ENCODE results near the gene TARBP1.
"Not testable (repeated sequence)": the region's sequence is repeated elsewhere in the genome, so short reads cannot be mapped to it uniquely, and the experiment has no call there.

The TARBP1 gene

DNA sequence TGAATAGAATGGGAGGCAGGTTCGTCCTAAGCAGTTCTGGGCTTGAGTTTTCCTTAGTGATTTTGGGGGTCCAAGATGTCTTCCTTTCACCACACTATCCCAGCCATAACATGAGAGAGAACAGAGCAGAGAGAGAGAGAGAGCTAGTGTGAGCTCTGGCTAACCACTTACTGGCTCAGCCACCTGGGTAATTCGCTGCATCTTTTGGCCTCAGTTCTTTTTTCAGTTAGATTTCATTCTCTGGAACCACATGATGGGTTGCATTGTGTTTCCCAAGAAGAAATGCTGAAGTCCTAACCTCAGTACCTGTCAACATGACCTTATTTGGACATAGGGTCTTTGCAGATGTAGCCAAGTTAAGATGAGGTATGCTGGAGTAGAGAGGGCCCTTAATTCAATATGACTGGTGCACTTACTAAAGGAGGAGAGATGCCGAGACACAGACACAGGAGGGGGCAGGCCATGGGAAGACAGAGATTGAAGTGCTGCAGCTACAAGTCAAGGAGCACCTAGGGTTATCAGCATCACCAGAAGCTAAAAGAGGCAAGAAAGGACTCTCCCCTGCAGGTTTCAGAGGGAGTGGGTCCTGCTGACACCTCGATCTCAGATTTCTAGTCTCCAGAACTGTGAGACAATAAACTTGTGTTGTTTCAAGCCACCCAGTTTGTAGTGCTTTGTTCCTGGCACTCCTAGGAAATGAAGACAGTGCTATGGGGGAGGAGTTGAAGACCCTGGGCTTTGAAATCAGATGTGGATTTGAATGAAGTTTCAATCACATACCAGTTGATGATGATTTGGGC is 26.2 kb upstream of the TARBP1 start:
- H3K4me3 ChIP-seq (ENCODE audit: low read depth, low read length) = no peak overlapping the region

DNA sequence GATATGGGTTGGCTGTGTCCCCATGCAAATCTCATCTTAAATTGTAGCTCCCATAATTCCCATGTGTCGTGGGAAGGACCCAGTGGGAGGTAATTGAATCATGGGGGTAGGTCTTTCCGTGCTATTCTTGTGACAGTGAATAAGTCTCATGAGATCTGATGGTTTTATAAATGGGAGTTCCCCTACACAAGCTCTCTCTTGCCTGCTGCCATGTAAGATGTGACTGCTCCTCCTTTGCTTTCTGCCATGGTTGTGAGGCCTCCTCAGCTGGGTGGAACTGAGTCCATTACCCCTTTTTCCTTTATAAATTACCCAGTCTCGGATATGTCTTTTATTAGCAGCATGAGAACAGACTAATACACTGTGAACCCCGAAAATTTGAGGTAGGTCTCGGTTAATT is 25.3 kb upstream of the TARBP1 start:
- H3K4me3 ChIP-seq (ENCODE audit: low read depth, low read length) = not testable (repeated sequence)

DNA sequence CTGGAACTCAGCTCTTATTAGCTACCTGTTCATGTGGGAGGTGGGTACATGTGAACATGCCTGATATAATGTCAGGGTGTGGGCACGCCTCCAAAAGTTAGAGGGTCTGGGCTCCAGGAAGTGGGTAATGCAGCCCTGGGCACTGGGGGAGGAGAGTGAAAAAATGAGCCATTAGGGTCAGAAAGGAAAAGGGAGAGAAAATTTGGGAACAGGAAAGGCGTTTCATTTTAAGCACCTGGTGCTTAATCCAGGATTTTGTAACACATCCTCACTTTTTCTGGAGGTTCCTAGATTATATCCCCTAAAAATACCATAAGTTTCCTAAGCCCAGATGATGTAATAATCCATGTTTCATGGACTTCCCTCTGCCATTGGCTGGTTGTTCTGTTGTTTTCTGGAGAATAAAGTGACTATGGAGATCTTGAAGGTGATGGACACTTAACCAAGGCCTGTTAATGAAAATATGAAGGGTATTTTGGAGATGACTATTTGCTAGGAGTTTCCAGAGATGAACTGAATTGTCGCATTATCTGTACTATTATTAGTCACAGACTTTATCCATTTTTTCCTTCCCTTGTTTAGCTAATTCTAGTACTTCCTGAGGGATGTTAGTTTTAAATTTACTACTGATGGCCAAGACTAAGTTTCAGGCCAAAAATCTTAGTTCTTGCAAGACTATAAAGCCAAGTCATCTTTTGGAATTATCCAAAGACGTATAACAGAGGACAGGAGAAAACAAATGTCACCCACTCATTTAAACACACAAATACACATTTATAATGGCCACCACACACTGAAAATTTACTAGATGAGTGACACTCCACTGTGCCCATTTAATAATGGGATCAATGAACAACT is 24.4 kb upstream of the TARBP1 start:
- no peak overlapping the region for H3K4me3 ChIP-seq (ENCODE audit: low read depth, low read length)

DNA sequence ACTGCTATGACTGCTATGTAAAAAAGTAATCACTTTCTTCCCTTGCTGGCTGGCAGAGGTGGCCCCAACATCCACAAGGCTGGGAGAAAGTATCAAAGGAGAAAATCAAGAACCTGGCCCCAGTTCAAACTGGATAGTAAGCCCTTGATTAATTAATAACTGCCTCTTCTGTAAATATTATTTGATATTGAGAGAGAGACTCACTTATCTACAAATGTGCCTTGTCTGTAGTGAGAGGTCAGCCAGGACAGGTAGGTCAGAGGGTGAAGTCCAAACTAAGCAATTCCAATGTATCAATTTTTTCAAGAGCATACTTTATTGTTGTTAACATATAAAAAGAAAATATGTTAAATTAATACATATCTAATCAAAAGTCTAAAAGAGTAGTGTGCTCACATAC is 23.8 kb upstream of the TARBP1 start:
- no peak overlapping the region for H3K4me3 ChIP-seq (ENCODE audit: low read depth, low read length)

DNA sequence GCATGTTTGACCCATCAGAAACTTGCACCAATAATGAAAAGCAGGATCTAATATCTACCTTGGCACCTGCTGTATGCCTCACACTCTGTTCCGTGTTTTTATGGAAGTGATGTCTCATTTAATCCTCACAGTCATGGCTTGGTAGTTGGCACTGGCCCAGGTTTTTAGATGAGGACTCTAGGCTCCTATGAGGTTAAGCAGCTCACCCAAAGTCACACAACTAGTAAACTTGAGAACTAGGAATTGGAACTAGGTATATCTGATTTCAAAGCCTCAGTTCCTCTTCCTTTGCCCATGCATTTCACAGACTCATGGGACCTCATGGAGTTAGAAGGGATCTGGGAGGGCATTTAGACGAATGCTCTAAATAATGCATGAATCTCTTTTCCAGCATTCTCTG is 21.3 kb upstream of the TARBP1 start:
- no peak overlapping the region for H3K4me3 ChIP-seq (ENCODE audit: low read depth, low read length)

DNA sequence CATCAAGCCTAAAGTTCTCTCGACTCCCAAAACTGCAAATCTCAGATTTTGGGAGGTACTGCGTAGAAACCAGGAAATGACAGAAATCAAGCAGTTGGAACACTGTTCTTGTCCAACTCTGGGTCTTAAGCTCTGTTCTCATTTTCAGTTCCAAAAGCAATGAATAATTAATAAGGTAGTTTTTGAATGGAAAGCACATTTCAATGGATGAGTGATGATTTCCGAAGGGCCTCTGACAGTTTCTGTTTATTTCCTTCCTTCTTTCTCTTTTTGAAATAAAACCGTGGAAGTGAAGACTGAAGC is 20.9 kb upstream of the TARBP1 start:
- no peak overlapping the region for H3K4me3 ChIP-seq (ENCODE audit: low read depth, low read length)

DNA sequence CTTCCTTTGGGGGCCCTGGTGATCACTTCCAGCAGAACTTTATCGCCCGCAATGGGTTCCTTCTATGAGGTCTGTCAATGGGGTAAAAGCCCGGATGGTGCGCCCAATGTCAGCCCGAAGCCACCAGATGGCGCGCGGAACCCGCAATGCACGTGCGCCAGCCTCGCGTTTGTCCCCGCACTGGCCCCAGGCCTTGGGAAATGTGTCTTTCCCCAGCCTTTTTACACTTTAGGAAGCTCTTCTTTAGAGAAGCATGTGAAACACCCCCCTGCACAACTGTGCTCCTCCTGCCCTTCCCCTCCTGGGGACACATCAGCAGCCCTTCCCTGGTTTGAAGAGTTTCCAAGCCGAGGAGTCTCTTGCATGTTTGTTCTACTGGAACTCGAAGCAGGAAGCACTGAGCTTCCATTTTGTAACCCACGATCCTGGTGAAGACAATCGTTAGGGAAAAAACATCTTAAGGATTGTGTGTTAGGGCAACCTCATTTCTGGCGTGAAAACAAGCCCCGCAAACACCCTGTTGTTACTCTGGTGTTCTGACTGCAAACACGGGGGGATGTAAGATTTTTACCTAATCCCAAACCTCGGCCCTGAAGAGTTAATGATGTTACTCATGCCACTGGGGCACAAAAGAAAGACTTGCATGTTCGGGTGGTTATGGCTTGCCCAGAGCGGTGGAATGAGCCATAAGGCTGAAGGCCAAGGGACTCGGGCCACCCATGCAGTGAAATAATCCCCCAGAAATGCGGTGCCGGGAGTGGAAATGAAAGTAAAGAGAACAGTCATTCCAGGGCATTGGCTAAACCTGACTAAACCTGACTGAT is 20.4 kb upstream of the TARBP1 start:
- H3K4me3 ChIP-seq (ENCODE audit: low read depth, low read length) = no peak overlapping the region

DNA sequence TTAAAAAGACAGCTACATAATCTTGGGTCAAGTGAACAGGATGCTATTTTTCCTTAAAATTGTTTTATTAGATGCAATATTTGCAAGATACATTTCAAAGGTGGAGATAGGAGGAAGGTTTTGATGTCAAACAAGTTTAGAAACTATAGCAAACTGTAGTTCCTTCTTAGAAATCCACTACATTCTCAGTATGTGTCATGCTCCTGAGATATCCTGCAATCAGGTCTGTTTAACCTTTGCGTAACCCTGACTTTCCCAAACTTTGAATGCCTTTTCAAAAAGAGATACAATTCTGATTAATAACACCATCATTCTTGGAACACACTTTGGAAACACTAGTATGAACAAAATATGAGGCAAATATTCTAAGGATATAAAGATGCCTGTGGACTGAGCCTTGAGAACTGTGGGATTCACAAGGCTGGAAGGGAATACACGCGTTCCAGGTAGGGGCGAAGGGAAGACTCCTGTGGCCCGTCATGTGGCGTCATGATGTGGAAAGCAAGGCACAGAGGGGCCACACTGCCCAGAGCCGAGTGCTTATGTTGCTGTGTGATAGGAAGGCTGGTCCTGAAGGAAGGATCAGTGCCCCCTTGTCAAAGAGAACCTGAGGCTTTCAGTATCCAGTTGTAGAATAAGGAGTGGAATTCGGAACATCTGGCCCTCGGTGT is 19.6 kb upstream of the TARBP1 start:
- no peak overlapping the region for H3K4me3 ChIP-seq (ENCODE audit: low read depth, low read length)

DNA sequence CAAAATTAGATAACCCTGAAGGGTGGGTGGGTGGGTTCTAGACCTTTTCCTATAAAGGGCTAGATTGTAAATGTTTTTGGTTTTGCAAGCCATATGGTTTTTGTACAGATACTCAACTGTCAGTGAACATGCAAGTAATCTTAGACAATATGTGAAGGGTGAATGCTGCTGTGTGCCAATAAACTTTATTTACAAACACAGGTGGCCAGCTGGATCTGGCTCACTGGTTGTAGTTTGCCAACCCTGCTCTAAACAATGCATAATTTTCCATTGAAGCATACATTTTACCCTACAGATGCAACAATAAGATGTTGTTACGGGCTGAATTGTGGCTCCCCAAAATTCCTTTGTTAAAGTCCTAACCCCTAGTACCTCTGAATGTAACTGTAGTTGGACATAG is 18.6 kb upstream of the TARBP1 start:
- H3K4me3 ChIP-seq (ENCODE audit: low read depth, low read length) = no peak overlapping the region

DNA sequence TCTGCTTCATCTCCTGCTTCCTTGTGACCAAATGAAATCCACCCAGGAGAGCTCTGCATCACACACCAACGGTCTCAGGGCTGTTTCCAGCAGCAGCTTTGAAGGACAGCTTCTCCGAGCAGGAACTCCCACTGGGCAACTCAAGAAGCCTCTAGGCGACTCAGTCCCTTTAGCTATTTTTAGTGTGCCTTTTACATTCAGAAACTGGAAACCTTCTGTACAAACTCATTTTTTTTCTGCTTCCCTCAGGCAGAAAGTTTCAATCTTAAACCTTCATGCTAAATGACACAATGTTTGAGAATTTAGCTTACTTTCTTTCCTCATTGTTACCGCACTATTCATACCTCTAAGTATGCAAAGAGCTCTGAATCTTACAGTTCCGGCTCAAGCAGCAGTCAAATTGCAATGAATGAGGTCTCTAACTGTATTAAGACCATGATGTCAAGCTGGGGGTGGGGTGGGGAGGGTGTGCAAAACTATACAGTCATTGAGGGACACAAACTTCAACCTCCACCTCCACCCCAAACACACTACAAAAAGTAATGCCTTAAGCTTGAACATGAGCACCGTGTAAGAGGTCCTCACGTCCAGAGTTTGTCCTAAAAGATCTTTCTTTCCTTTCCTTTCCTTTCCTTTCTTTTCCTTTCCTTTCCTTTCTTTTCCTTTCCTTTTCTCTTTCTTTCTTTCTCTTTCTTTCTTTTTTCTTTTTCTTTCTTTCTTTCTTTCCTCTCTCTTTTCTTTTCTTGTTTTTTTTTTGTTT is 16.4 kb upstream of the TARBP1 start:
- no peak overlapping the region for H3K4me3 ChIP-seq (ENCODE audit: low read depth, low read length)

DNA sequence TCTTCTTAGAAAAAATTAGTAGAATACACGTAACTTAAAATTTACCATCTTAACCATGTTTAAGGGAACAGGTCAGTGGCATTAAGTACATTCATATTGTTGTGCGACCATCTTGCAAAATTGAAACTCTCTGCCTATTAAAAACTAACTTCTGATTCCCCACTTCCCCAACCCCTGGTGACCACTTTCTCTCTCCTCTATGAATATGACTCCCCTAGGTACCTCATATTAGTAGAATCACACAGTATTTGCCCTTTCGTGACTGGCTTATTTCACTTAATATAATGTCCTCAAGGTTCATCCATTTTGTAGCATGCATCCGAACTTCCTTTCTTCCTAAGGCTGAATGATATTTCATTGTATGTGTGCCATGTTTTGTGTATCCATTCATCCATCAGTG is 15.1 kb upstream of the TARBP1 start:
- H3K4me3 ChIP-seq (ENCODE audit: low read depth, low read length) = no peak overlapping the region

DNA sequence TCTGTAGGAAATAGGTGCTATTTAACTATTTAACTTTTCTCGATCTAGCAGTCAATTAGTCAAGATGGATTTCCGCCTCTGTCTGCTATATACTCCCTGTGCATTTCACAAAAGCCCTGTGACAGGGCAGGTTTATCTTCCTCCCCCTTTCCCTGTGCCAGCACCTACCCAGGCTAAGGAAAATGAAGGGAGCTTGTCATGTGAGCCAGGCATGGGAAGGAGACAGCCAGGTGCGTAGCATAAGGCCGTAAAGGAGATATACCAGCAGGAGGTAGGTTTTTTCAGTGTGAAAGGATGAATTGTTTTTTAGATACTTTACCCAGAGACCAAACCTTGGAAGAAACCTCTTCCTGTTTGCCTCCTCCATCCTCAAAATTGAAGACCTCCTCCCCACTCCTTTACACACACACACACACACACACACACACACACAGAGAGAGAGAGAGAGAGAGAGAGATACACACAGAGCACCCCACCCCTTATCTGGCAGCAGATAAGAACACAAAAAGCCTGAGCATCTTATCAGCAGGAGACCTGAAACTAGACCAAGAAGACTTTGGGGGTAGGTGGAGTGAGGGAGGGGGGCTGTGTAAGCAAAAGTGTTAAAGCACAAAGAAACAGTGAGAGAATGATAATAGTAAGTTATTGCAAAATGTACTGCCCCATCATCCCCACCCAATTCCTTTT is 12.0 kb upstream of the TARBP1 start:
- no peak overlapping the region for H3K4me3 ChIP-seq (ENCODE audit: low read depth, low read length)

DNA sequence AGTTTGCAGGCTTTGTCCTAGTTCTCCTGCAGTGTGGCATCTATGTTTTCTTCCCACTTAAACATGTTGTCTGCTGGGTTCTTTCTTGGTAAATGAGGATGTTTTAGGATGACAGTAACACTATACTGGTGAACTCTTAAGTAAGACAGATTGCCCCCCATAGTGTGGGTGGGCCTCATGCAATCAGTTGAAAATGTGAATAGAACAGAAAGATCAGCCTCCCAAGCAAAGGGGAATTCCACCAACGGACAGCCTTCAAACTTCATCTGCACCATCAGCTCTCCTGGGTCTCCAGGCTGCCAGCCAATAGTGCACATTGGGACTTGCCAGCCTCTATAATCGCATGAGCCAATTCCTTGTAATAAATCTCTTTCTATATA is 10.7 kb upstream of the TARBP1 start:
- H3K4me3 ChIP-seq (ENCODE audit: low read depth, low read length) = no peak overlapping the region

DNA sequence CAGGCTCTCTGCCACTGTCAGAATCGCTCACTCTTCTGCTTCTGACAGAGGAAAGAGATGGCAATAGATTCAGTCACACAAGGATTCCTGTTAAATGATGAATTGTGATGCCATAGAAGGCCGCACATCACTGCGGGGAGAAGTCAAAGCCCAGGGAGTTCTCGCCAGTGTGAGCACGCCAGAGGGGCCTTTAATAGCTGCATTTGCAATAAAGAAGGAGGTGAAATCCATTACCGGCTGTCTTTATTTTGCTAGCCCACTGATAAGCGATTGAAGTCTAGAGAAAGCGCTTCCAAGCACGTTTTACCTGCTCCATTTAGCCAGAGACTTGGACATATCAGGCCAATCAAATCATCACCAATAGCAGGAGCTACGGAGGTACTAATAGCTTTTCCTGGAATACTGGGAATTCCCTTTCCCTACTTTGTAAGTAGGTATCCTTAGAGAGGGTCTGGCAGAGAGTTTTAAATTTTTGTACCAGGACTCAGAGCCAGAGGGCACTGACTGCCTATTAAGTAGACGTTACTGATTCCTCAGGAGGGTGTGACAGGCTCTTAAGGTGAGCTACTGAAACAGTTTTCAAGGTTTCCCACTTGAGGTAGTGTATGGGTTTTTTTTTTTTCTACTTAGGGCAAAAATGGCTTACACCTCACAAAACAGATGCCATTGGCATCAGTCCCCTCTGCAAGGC is 10.2 kb upstream of the TARBP1 start:
- H3K4me3 ChIP-seq (ENCODE audit: low read depth, low read length) = no peak overlapping the region

DNA sequence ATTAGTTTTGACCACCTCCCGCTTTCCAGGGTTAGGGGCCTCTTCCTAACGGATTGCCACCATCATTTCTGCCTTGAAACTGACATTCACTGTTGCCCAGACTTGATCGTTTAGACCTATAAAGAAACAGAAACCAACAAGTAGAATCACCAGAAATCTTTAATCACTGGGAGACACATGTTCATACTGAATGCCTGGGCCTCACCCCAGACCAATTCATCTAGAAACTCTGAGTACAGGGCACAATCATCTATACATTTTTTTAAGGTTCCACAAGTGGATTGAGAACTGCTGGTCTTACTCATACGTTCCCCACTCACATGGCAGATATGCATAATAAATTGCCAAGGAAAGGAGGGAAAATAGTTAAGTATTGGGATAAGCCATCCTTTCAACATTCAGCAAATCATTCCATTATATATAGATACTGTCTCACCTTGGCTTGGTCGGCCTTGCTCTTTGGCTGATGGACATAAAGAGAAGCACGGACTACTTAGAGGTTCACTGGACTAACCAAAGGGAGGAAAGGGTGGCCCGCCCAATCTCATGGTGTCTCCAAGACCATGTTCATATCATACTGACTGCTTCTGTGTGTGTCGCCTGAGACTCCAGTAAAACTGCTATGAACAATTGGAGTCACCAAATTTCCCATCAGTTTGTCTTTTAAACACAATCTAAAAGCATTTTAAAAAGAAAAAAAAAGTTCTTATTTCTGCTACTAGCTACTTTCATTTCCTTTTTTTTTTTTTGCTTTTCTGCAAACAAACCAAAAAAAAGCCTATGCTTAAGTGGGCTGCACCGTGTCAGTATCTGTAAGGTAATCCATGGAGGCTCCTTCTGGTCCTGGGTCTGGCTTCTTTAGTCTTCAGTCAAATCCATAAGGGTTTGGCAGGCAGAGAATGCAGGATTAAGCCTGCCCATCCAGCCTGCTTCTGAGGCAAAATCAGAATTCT is 9.4 kb upstream of the TARBP1 start:
- H3K4me3 ChIP-seq (ENCODE audit: low read depth, low read length) = no peak overlapping the region

DNA sequence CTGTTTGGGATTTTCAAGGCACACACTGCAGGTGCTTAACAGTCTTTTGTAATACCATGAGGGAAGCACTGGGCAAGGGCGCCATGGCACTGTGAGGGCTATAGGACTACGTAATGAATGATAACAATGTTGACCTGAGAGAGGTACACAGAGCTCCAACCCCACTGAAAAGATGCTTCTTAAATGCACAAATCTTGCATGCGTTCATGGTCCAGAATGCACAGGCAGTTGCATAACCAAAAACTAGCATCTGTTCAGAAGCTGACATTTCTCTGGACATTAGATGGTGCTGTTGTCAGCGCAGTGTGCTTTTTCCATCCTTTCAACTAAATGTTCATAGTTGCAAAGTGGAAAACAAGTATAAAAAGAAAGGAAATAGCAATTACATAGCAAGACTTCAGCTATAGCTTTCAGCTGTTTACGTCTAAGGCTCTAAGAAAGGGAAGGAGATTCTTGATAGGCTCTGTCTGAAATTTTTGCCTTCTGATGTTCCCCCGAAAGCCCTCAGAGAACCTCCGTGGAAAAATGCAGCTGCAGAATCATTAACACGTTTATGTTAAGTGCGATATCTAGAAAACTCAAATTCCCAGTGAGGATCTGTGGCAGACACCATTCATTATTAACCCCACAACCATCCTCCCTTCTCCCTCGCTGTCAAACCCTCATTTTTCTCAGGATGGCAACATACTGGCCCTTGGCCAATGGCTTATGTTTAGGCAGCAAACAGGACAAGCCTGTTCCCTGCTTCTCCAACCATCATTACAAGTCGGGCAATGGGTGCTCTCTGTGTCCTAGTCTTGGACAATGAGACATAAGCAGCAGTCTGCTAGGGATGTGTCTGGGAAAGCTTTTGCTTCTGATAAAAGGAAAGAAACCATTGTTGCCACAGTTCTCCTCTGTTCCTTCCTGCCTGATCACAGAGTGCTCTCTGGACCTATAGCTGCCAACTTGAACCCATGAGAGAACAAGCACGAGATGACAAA is 8.2 kb upstream of the TARBP1 start:
- no peak overlapping the region for H3K4me3 ChIP-seq (ENCODE audit: low read depth, low read length)
